Suprapubic skin (tissue), 4 donors: Measurements from ENCODE around the gene STK31. TPM values are rescaled to one million over a fixed set of nuclear protein-coding genes. Genes with fewer than 3 reads are reported as not detected.

Experiments used
- DNase-seq, 2 donors: peaks; one replicate each; pipeline ENCODE4 v3.0.0-alpha.2; 2019; ENCODE audit warnings: low spot score in 2 of 2
- H3K27ac ChIP-seq: fragments of 200-600 bp; sonication (generic); one replicate; pipeline ENCODE4 v1.5.1; 2019
- H3K27me3 ChIP-seq: fragments of 200-600 bp; sonication (generic); one replicate; pipeline ENCODE4 v1.5.1; 2019
- H3K36me3 ChIP-seq: fragments of 200-600 bp; sonication (generic); one replicate; pipeline ENCODE4 v1.5.1; 2019
- H3K4me1 ChIP-seq: fragments of 200-600 bp; sonication (generic); one replicate; pipeline ENCODE4 v1.5.1; 2019
- H3K4me3 ChIP-seq: fragments of 200-600 bp; sonication (generic); one replicate; pipeline ENCODE4 v1.5.1; 2019; ENCODE audit warnings: mild to moderate bottlenecking
- H3K9me3 ChIP-seq: fragments of 200-600 bp; sonication (generic); one replicate; pipeline ENCODE4 v1.5.1; 2019
- CTCF ChIP-seq, 2 donors: fragments of 200-600 bp in 1 of 2; fragments of 450-650 bp in 1 of 2; sonication (generic) in 1 of 2; IDR thresholded peaks; one replicate each; pipeline ENCODE4 v1.5.1; 2016 to 2019; ENCODE audit warnings: antibody characterized with exemption in 2 of 2, mild to moderate bottlenecking in 1 of 2, moderate library complexity in 1 of 2
- EP300 ChIP-seq: sonication (generic); formaldehyde crosslinking; IDR thresholded peaks from one replicate; pipeline ENCODE4 v1.6.1; 2017; ENCODE audit warnings: antibody characterized with exemption
- POLR2A ChIP-seq, 2 donors: fragments of 450-650 bp; IDR thresholded peaks; one replicate each; pipeline ENCODE4 v1.6.1; 2017; ENCODE audit warnings: antibody characterized with exemption in 2 of 2, mild to moderate bottlenecking in 2 of 2, moderate library complexity in 2 of 2
- POLR2AphosphoS5 ChIP-seq, 3 donors: sonication (generic); formaldehyde crosslinking; IDR thresholded peaks; one replicate each; pipeline ENCODE4 v1.6.1; 2017; ENCODE audit warnings: antibody characterized with exemption in 3 of 3
- WGBS: methylation state at CpG from one replicate; pipeline ENCODE4 v1.1.5; 2018; 5-methylcytosine and 5-hydroxymethylcytosine counted together
- total RNA-seq, 4 donors: library from RNA; depleted of rRNA; stranded (reverse); fragments of >200 nt; gene quantifications; one replicate each; pipeline ENCODE4 v1.1.0, GENCODE V29; 2016

The STK31 gene
- 1 to 10 TPM in 1 of 4 donors, under 1 TPM in 1, not detected in 2; 0.91 to 1.0 TPM for total RNA-seq

GRCh38 chr7:23710000-23710399 lies at the start of gene STK31:
Gene STK31, plus strand, starts transcription at chr7:23710219. Its CDS starts 67 bp downstream, at chr7:23710286.
- TF ChIP-seq CTCF (IDR thresholded peaks at IDR 0.05) (no peak), POLR2A (IDR thresholded peaks at IDR 0.05) (no peak), POLR2AphosphoS5 (IDR thresholded peaks at IDR 0.05) (no peak), EP300 (no peak)
- H3K4me3 ChIP-seq, result no peak within 1 kb of the TSS
- no peaks in the 10 kb centered on the region for H3K27me3 ChIP-seq
- H3K4me1 ChIP-seq, result no peaks in the 10 kb centered on the region
- H3K27ac ChIP-seq, result no peak within 1 kb of the TSS
- no peak for DNase-seq
- no peaks in the 10 kb centered on the region for H3K9me3 ChIP-seq
- H3K36me3 ChIP-seq, result peaks cover 8% of the 10 kb centered on the region
- 91% methylated on average over 33 of the region's 33 CpGs for WGBS

- no peaks in the 10 kb centered on the region for H3K9me3 ChIP-seq
- H3K36me3 ChIP-seq, result no peaks in the 10 kb centered on the region
- 96% methylated on average over 3 of the region's 3 CpGs for WGBS
- no peak for DNase-seq
- H3K4me1 ChIP-seq, result no peaks in the 10 kb centered on the region
- no peak overlapping the region for H3K27ac ChIP-seq
- TF ChIP-seq CTCF (IDR thresholded peaks at IDR 0.05) (no peak), POLR2A (IDR thresholded peaks at IDR 0.05) (no peak), EP300 (no peak), POLR2AphosphoS5 (IDR thresholded peaks at IDR 0.05) (no peak)
- H3K27me3 ChIP-seq, result no peaks in the 10 kb centered on the region
- no peak overlapping the region for H3K4me3 ChIP-seq
These were observed 48.6 kb upstream of the STK31 start for GRCh38 chr7:23661385-23661784.

- Histone ChIP-seq H3K27ac (no peak overlapping the region), H3K36me3 (no peaks in the 10 kb centered on the region), H3K4me1 (no peaks in the 10 kb centered on the region), H3K27me3 (no peaks in the 10 kb centered on the region), H3K9me3 (no peaks in the 10 kb centered on the region), H3K4me3 (no peak overlapping the region)
- WGBS, result 78% methylated on average over 8 of the region's 8 CpGs
- TF ChIP-seq POLR2A (IDR thresholded peaks at IDR 0.05), result no peak
- no peak for TF ChIP-seq POLR2AphosphoS5 (IDR thresholded peaks at IDR 0.05)
- TF ChIP-seq EP300, result no peak
- no peak for TF ChIP-seq CTCF (IDR thresholded peaks at IDR 0.05)
- no peak for DNase-seq
These were observed 47.7 kb upstream of the STK31 start for GRCh38 chr7:23662124-23662983.

- no peaks in the 10 kb centered on the region for H3K27me3 ChIP-seq
- no peak overlapping the region for H3K4me3 ChIP-seq
- no peaks in the 10 kb centered on the region for H3K4me1 ChIP-seq
- no peak for DNase-seq
- no peaks in the 10 kb centered on the region for H3K36me3 ChIP-seq
- no peaks in the 10 kb centered on the region for H3K9me3 ChIP-seq
- WGBS, result 82% methylated on average over 2 of the region's 2 CpGs
- H3K27ac ChIP-seq, result no peak overlapping the region
- no peak for TF ChIP-seq POLR2A (IDR thresholded peaks at IDR 0.05)
- no peak for TF ChIP-seq POLR2AphosphoS5 (IDR thresholded peaks at IDR 0.05)
- TF ChIP-seq EP300, result no peak
- TF ChIP-seq CTCF (IDR thresholded peaks at IDR 0.05), result no peak
These were observed 47.1 kb upstream of the STK31 start for GRCh38 chr7:23662984-23663313.

- Histone ChIP-seq H3K27ac (no peak overlapping the region), H3K4me3 (no peak overlapping the region), H3K27me3 (no peaks in the 10 kb centered on the region), H3K36me3 (no peaks in the 10 kb centered on the region), H3K4me1 (no peaks in the 10 kb centered on the region), H3K9me3 (no peaks in the 10 kb centered on the region)
- TF ChIP-seq POLR2A (IDR thresholded peaks at IDR 0.05) (no peak), CTCF (IDR thresholded peaks at IDR 0.05) (no peak), EP300 (no peak), POLR2AphosphoS5 (IDR thresholded peaks at IDR 0.05) (no peak)
- DNase-seq, result no peak
These were observed 45.9 kb upstream of the STK31 start for GRCh38 chr7:23664122-23664521.
